B cell (primary cell): Measurements from ENCODE around the gene UACA. TPM values are rescaled to one million over a fixed set of nuclear protein-coding genes. Genes with fewer than 3 reads are reported as not detected.

Experiments used
- ATAC-seq: fragments of 200-7000 bp; cut with Tn5 transposase; one replicate; pipeline ENCODE4 v1.10.0; 2021; ENCODE audit warnings: low read depth, mild to moderate bottlenecking, moderate number of reproducible peaks, moderate library complexity
- CTCF ChIA-PET: fragments of 350-600 bp; sonication (Branson Sonifier 250); formaldehyde crosslinking; loops from one replicate; lab custom pipeline; 2021; ENCODE audit warnings: antibody characterized with exemption, inconsistent platforms; lab: Charles Lee
- POLR2A ChIA-PET: fragments of 350-600 bp; sonication (Branson Sonifier 250); formaldehyde crosslinking; loops from one replicate; lab custom pipeline; 2021; ENCODE audit warnings: antibody characterized with exemption; lab: Charles Lee
- DNase-seq: peaks from one replicate; pipeline ENCODE4 v3.0.0; 2013
- H2AFZ ChIP-seq: 2 replicates; pipeline ENCODE4 v1.6.1; 2012; ENCODE audit warnings: mild to moderate bottlenecking, low read depth, low read length; ENCODE audit not compliant: insufficient read depth, poor library complexity, severe bottlenecking
- H3K27ac ChIP-seq, 2 donors: 1 replicate in 1 of 2; 2 replicates in 1 of 2; pipeline ENCODE4 v1.5.1; 2012 to 2013; ENCODE audit warnings: low read length in 2 of 2, mild to moderate bottlenecking in 2 of 2, moderate library complexity in 1 of 2
- H3K27me3 ChIP-seq, 4 experiments: fragments of 200-600 bp in 1 of 4; sonication (generic) in 1 of 4; replicated peaks in 1 of 4; 1 replicate in 2 of 4; 2 replicates in 2 of 4; pipeline versions ENCODE4 v1.6.1 to v1.7.0; 2013 to 2016; ENCODE audit warnings: low read length in 3 of 4, mild to moderate bottlenecking in 2 of 4, mixed read lengths in 1 of 4, moderate library complexity in 1 of 4; ENCODE audit not compliant: insufficient read depth in 4 of 4, control insufficient read depth in 3 of 4; ENCODE audit errors: control extremely low read depth in 1 of 4
- H3K36me3 ChIP-seq, 2 experiments: replicated peaks in 1 of 2; 1 replicate in 1 of 2; 2 replicates in 1 of 2; pipeline versions ENCODE4 v1.6.1 to v1.7.1; 2013; ENCODE audit warnings: low read length in 1 of 2; ENCODE audit not compliant: insufficient read depth in 2 of 2, control insufficient read depth in 1 of 2; ENCODE audit errors: control extremely low read depth in 1 of 2, extremely low read depth in 1 of 2
- H3K4me1 ChIP-seq, 2 donors: fragments of 200-600 bp in 1 of 2; sonication (generic) in 1 of 2; 1 replicate in 1 of 2; 2 replicates in 1 of 2; pipeline versions ENCODE4 v1.5.1 to v1.6.1; 2013 to 2017; ENCODE audit warnings: low read length in 2 of 2; ENCODE audit not compliant: control insufficient read depth in 2 of 2, insufficient read depth in 2 of 2
- H3K4me2 ChIP-seq: replicated peaks from 2 replicates; pipeline ENCODE3; 2012; ENCODE audit warnings: mild to moderate bottlenecking, low read depth, low read length; ENCODE audit not compliant: poor library complexity, severe bottlenecking
- H3K4me3 ChIP-seq, 5 experiments: fragments of 200-600 bp in 1 of 5; sonication (generic) in 1 of 5; 1 replicate in 3 of 5; 2 replicates in 2 of 5; pipeline versions ENCODE4 v1.5.1 to v1.7.0; 2011 to 2016; ENCODE audit warnings: low read length in 4 of 5, mild to moderate bottlenecking in 4 of 5, low read depth in 2 of 5, control low read depth in 1 of 5, moderate library complexity in 1 of 5; ENCODE audit not compliant: insufficient read depth in 1 of 5; ENCODE audit errors: control extremely low read depth in 1 of 5, extremely low read depth in 1 of 5
- H3K79me2 ChIP-seq: fragments of 200-600 bp; sonication (generic); one replicate; pipeline ENCODE4 v1.6.0; 2016; ENCODE audit warnings: low read length; ENCODE audit not compliant: control insufficient read depth, insufficient read depth
- H3K9ac ChIP-seq: fragments of 200-600 bp; sonication (generic); 2 replicates; pipeline ENCODE4 v1.6.1; 2017; ENCODE audit warnings: mild to moderate bottlenecking, low read length, moderate library complexity
- H3K9me3 ChIP-seq, 3 donors: one replicate each; pipeline versions ENCODE4 v1.6.1 to v1.7.1; 2013; ENCODE audit warnings: low read length in 2 of 3; ENCODE audit not compliant: control insufficient read depth in 2 of 3, insufficient read depth in 1 of 3; ENCODE audit errors: control extremely low read depth in 1 of 3
- H4K20me1 ChIP-seq: 2 replicates; pipeline ENCODE4 v1.6.0; 2012; ENCODE audit warnings: mild to moderate bottlenecking, low read length; ENCODE audit not compliant: insufficient read depth, control insufficient read depth, poor library complexity, severe bottlenecking
- H3K27ac Mint-ChIP-seq: one replicate; pipeline ENCODE4 v1.8.0; 2021; ENCODE audit warnings: mixed read lengths
- H3K27me3 Mint-ChIP-seq: one replicate; pipeline ENCODE4 v1.8.0; 2021; ENCODE audit warnings: mixed read lengths
- H3K4me1 Mint-ChIP-seq: one replicate; pipeline ENCODE4 v1.8.0; 2021; ENCODE audit warnings: mixed read lengths
- H3K4me3 Mint-ChIP-seq: one replicate; pipeline ENCODE4 v1.8.0; 2021; ENCODE audit warnings: mixed read lengths
- H3K9me3 Mint-ChIP-seq: one replicate; pipeline ENCODE4 v1.8.0; 2022; ENCODE audit warnings: mixed read lengths; ENCODE audit not compliant: insufficient read depth
- CTCF ChIP-seq: fragments of 200-600 bp; IDR thresholded peaks from one replicate; pipeline ENCODE4 v1.8.0; 2022; ENCODE audit warnings: antibody characterized with exemption, mild to moderate bottlenecking
- EZH2 ChIP-seq: IDR thresholded peaks from 2 replicates; pipeline ENCODE4 v1.6.1; 2012; ENCODE audit warnings: borderline replicate concordance, low read depth, mild to moderate bottlenecking, moderate library complexity, low read length; ENCODE audit not compliant: insufficient read depth, poor library complexity, severe bottlenecking
- WGBS: methylation state at CpG from one replicate; pipeline ENCODE4 v1.1.5; 2013; ENCODE audit warnings: missing lambda C conversion rate; ENCODE audit not compliant: insufficient coverage; 5-methylcytosine and 5-hydroxymethylcytosine counted together
- intact Hi-C: fragments of 100-400 bp; cut with micrococcal nuclease; formaldehyde crosslinking; loops from one replicate; pipeline ENCODE4 v1.10.0; 2022
- polyA plus RNA-seq: library from polyadenylated mRNA; depleted of rRNA; stranded (reverse); fragments of >200 nt; gene quantifications from 2 replicates; pipeline ENCODE4 v1.2.3, GENCODE V29; 2012
- total RNA-seq, 2 donors: library from RNA; stranded (reverse); fragments of 120-200 nt in 1 of 2; gene quantifications; 1 replicate in 1 of 2; 2 replicates in 1 of 2; pipeline versions ENCODE4 v1.2.3 to v1.2.4, GENCODE V29; 2013 to 2022

Gene UACA
- total and polyA plus RNA-seq, 2 donors (not counting 1 experiment from before 2014, with no cell fraction given), result 2.7 to 3.3 TPM

GRCh38 chr15:70715840-70716485, 47.4 kb downstream of the UACA start:
- Histone ChIP-seq H4K20me1 (no peaks in the 10 kb centered on the region), H3K9me3 (no peaks in the 10 kb centered on the region), H3K36me3 (no peaks in the 10 kb centered on the region), H3K4me2 (no peak overlapping the region), H2AFZ (no peak overlapping the region), H3K9ac (no peak overlapping the region), H3K27me3 (peaks cover 0 to 12% (median 2%) of the 10 kb centered on the region in 4 experiments), H3K79me2 (no peaks in the 10 kb centered on the region), H3K27ac (no peak overlapping the region), H3K4me1 (peaks cover 0 to 3% of the 10 kb centered on the region in 2 donors), H3K4me3 (no peak overlapping the region)
- intact Hi-C loops, result no loop called here
- DNase-seq (no peak), ATAC-seq (no peak)
- Mint-ChIP-seq H3K4me3 (no peak overlapping the region), H3K27me3 (peaks cover 22% of the 10 kb centered on the region), H3K27ac (no peak overlapping the region), H3K4me1 (no peaks in the 10 kb centered on the region), H3K9me3 (no peaks in the 10 kb centered on the region)
- ChIA-PET CTCF (no interaction called here), POLR2A (no interaction called here)
- TF ChIP-seq CTCF, result no peak
- TF ChIP-seq EZH2, result no peak
- WGBS, result 100% methylated on average over 2 of the region's 6 CpGs

- Mint-ChIP-seq H3K4me3 (no peak overlapping the region), H3K4me1 (no peaks in the 10 kb centered on the region), H3K27me3 (peaks cover 30% of the 10 kb centered on the region), H3K27ac (no peak overlapping the region), H3K9me3 (no peaks in the 10 kb centered on the region)
- WGBS, result no CpG with 5 or more reads among the region's 3 CpGs
- Histone ChIP-seq H3K4me2 (no peak overlapping the region), H3K36me3 (no peaks in the 10 kb centered on the region), H4K20me1 (no peaks in the 10 kb centered on the region), H3K4me3 (no peak overlapping the region), H3K27me3 (peaks cover 0 to 12% (median 2%) of the 10 kb centered on the region in 4 experiments), H3K27ac (no peak overlapping the region), H3K4me1 (peaks cover 0 to 3% of the 10 kb centered on the region in 2 donors), H3K9me3 (no peaks in the 10 kb centered on the region), H3K9ac (no peak overlapping the region), H2AFZ (no peak overlapping the region), H3K79me2 (no peaks in the 10 kb centered on the region)
- DNase-seq, result no peak
- ATAC-seq, result no peak
- intact Hi-C loops, result no loop called here
- no peak for TF ChIP-seq CTCF
- TF ChIP-seq EZH2, result no peak
- POLR2A ChIA-PET, result no interaction called here
- CTCF ChIA-PET, result interaction anchor here (1.0 kb wide), 2 partner anchors 8 to 1237 kb away, joined by 6 read pairs; no protein-coding TSS in a partner anchor
Measured at GRCh38 chr15:70714565-70714964, 48.8 kb downstream of the UACA start.
